Colonic mucosa (tissue), 4 donors: ENCODE measurements around the gene GPRC5B. TPM values are rescaled to one million over a fixed set of nuclear protein-coding genes. Genes with fewer than 3 reads are reported as not detected.

Experiments
- DNase-seq: peaks from one replicate; pipeline ENCODE4 v3.0.0-alpha.2; 2020
- H3K27ac ChIP-seq: fragments of 200-600 bp; one replicate; pipeline ENCODE4 v1.8.0; 2021
- H3K27me3 ChIP-seq: fragments of 200-600 bp; one replicate; pipeline ENCODE4 v1.8.0; 2021
- H3K36me3 ChIP-seq: fragments of 200-600 bp; one replicate; pipeline ENCODE4 v1.8.0; 2021
- H3K4me1 ChIP-seq: fragments of 200-600 bp; one replicate; pipeline ENCODE4 v1.8.0; 2021; ENCODE audit warnings: mild to moderate bottlenecking
- H3K4me3 ChIP-seq: fragments of 200-600 bp; one replicate; pipeline ENCODE4 v1.8.0; 2021
- H3K9ac ChIP-seq, 2 donors: one replicate each; pipeline ENCODE4 v1.7.0; 2013; ENCODE audit warnings: control low read depth in 2 of 2, low read depth in 2 of 2, low read length in 2 of 2
- H3K9me3 ChIP-seq: fragments of 200-600 bp; one replicate; pipeline ENCODE4 v1.8.0; 2021
- intact Hi-C: fragments of 100-400 bp; cut with DNase I; formaldehyde crosslinking; loops from one replicate; pipeline ENCODE4 v1.14.1; 2022
- total RNA-seq, 2 donors: library from RNA; stranded (reverse); fragmentation: NEBNext Ultra II Directional in 1 of 2; extraction: Animal tissue kit (Norgen Biotek cat#: 25700) in 1 of 2; gene quantifications; one replicate each; pipeline ENCODE4 v1.2.1, GENCODE V29; 2021
- TF ChIP-seq, protein P1 (sequence below): fragments of 200-600 bp; IDR thresholded peaks from one replicate; pipeline ENCODE4 v1.8.0; 2022; ENCODE audit warnings: antibody characterized with exemption, mild to moderate bottlenecking
- donor health status: healthy.
- donor health status: DM: no; HTN: no; CAD: no.
- donor health status: DM: no; HTN: no; CAD: no.

Gene GPRC5B
- total RNA-seq, 2 donors from 2014 or later, result 3.1 to 8.5 TPM

- H3K9ac ChIP-seq, result no peak overlapping the region
- H3K36me3 ChIP-seq, result no peaks in the 10 kb centered on the region
- intact Hi-C loops, result no loop called here
These were observed 44.0 kb downstream of the GPRC5B start for GRCh38 chr16:19840524-19841110.

DNA sequence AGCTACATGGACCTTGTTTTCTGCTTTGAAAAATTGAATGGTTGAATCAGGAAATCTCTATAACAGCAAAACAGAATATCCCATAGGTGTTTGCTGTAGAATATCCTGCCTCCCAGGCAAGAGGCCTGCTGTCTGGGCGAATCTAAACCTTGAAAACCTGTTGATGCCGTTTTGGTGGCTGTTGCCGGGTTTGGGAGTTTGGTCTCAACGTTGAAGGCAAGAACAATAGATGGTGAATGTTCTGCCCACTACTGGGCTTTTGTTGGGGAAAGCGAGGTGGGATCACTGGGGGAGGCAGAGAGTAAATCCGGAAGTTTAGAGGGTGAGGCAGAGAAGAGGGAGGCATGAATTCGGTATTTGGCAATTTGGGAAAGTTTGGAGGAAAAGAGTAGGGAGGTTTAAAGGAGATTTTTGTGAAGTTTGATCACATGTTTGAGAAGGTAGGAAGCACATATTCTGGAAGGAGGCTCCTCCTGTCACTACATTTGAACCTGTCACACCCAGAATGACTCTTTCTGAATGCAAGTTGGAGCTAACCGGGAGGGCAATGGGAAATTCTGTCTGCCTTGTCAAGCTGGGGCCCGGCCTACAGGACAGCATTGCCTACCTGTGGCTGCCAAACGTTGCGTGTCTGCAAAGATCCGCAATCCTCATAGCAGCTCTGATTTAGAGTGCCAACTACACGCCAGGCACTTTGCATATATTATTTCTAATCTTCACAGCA is 46.5 kb downstream of the GPRC5B start:
- Histone ChIP-seq H3K36me3 (no peaks in the 10 kb centered on the region), H3K4me1 (no peaks in the 10 kb centered on the region), H3K27ac (no peak overlapping the region), H3K9me3 (no peaks in the 10 kb centered on the region), H3K27me3 (no peaks in the 10 kb centered on the region), H3K9ac (no peak overlapping the region), H3K4me3 (no peak overlapping the region)
- intact Hi-C loops, result no loop called here
- TF ChIP-seq, protein P1, sequence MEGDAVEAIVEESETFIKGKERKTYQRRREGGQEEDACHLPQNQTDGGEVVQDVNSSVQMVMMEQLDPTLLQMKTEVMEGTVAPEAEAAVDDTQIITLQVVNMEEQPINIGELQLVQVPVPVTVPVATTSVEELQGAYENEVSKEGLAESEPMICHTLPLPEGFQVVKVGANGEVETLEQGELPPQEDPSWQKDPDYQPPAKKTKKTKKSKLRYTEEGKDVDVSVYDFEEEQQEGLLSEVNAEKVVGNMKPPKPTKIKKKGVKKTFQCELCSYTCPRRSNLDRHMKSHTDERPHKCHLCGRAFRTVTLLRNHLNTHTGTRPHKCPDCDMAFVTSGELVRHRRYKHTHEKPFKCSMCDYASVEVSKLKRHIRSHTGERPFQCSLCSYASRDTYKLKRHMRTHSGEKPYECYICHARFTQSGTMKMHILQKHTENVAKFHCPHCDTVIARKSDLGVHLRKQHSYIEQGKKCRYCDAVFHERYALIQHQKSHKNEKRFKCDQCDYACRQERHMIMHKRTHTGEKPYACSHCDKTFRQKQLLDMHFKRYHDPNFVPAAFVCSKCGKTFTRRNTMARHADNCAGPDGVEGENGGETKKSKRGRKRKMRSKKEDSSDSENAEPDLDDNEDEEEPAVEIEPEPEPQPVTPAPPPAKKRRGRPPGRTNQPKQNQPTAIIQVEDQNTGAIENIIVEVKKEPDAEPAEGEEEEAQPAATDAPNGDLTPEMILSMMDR, result no peak
- DNase-seq, result no peak

More at GRCh38 chr16:19840524-19841110, 44.0 kb downstream of the GPRC5B start:
- TF ChIP-seq, protein P1, result no peak
- no peak for DNase-seq
- Histone ChIP-seq H3K27ac (no peak overlapping the region), H3K4me1 (no peaks in the 10 kb centered on the region), H3K9me3 (no peaks in the 10 kb centered on the region), H3K27me3 (no peaks in the 10 kb centered on the region), H3K4me3 (no peak overlapping the region)

DNA sequence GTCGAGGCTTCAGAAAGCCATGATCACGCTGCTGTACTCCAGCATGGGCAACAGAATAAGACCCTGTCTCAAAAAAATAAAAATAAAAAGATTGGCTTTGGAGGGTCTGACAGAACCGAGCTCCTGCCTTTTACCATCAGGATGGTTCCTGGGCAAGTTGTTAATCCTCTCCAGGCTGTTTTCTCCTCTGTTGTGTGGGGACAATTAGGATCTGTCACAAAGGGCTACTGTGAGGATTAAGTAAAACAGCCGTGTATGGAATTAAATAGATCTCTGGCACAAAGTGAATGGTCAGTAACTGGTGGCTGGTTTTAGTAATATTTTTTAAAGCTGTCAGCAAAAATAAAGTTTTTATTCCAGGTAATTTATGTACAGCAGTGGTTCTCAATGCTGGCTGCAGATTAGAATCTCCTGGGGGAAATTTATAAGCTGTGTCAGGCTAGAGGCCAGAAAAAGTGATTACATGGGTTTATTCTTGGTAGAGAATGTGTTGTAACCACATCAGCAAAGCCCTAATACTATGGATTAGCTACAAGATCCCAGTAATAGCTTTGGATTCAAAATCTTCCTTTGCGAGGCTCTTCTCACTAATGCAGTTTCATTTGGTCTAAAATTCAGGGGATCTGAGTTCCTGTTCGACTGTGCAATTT is 47.2 kb downstream of the GPRC5B start:
- no peak for DNase-seq
- intact Hi-C loops, result no loop called here
- no peak overlapping the region for H3K4me3 ChIP-seq
- H3K4me1 ChIP-seq, result no peaks in the 10 kb centered on the region
- H3K27ac ChIP-seq, result no peak overlapping the region
- no peaks in the 10 kb centered on the region for H3K9me3 ChIP-seq
- TF ChIP-seq, protein P1, result no peak
- H3K27me3 ChIP-seq, result no peaks in the 10 kb centered on the region
- H3K36me3 ChIP-seq, result no peaks in the 10 kb centered on the region
- H3K9ac ChIP-seq, result no peak overlapping the region

- TF ChIP-seq, protein P1, result no peak
- H3K9ac ChIP-seq, result no peak overlapping the region
- no peaks in the 10 kb centered on the region for H3K36me3 ChIP-seq
- intact Hi-C loops, result no loop called here
- no peaks in the 10 kb centered on the region for H3K4me1 ChIP-seq
- H3K27ac ChIP-seq, result no peak overlapping the region
- H3K4me3 ChIP-seq, result no peak overlapping the region
- no peaks in the 10 kb centered on the region for H3K27me3 ChIP-seq
- H3K9me3 ChIP-seq, result no peaks in the 10 kb centered on the region
- DNase-seq, result no peak
These were observed 48.7 kb downstream of the GPRC5B start for GRCh38 chr16:19835968-19836421.

GRCh38 chr16:19835196-19835595 is 49.5 kb downstream of the GPRC5B start:
- H3K9ac ChIP-seq, result no peak overlapping the region
- no peak overlapping the region for H3K4me3 ChIP-seq
- H3K27ac ChIP-seq, result no peak overlapping the region
- TF ChIP-seq, protein P1, result no peak
- no peaks in the 10 kb centered on the region for H3K9me3 ChIP-seq
- H3K27me3 ChIP-seq, result no peaks in the 10 kb centered on the region
- H3K4me1 ChIP-seq, result no peaks in the 10 kb centered on the region
- intact Hi-C loops, result no loop called here
- no peaks in the 10 kb centered on the region for H3K36me3 ChIP-seq
- no peak for DNase-seq
